GM23338 (cell line): ENCODE data around the gene POPDC2. TPM values are rescaled to one million over a fixed set of nuclear protein-coding genes. Genes with fewer than 3 reads are reported as not detected.

Experiments used
- ATAC-seq: fragments of 200-7000 bp; cut with Tn5 transposase; 3 replicates; pipeline ENCODE4 v1.9.1; 2020
- DNase-seq: peaks from one replicate; pipeline ENCODE4 v3.0.0-alpha.2; 2015; ENCODE audit warnings: low spot score
- H2AFZ ChIP-seq: fragments of 200-600 bp; sonication (generic); 2 replicates; pipeline ENCODE4 v1.8.0; 2016; ENCODE audit warnings: antibody characterized with exemption, mild to moderate bottlenecking, moderate library complexity
- H3F3A ChIP-seq: fragments of 200-600 bp; sonication (generic); replicated peaks from 2 replicates; pipeline ENCODE4 v1.8.0; 2017; ENCODE audit warnings: antibody characterized with exemption, mixed run types, low read depth
- H3K27ac ChIP-seq: fragments of 200-600 bp; sonication (generic); 2 replicates; pipeline ENCODE4 v1.6.1; 2016; ENCODE audit warnings: low read depth
- H3K27me3 ChIP-seq: fragments of 200-600 bp; sonication (generic); 2 replicates; pipeline ENCODE4 v1.8.0; 2016; ENCODE audit warnings: mild to moderate bottlenecking, mixed run types, moderate library complexity; ENCODE audit not compliant: insufficient read depth
- H3K36me3 ChIP-seq: fragments of 200-600 bp; sonication (generic); 2 replicates; pipeline ENCODE4 v1.8.0; 2016; ENCODE audit warnings: mild to moderate bottlenecking; ENCODE audit not compliant: insufficient read depth
- H3K4me1 ChIP-seq: fragments of 200-600 bp; sonication (generic); 2 replicates; pipeline ENCODE4 v1.8.0; 2016; ENCODE audit warnings: mild to moderate bottlenecking, moderate library complexity; ENCODE audit not compliant: insufficient read depth
- H3K4me2 ChIP-seq: fragments of 200-600 bp; sonication (generic); 2 replicates; pipeline ENCODE4 v1.7.1; 2017; ENCODE audit warnings: mixed run types
- H3K4me3 ChIP-seq: fragments of 200-600 bp; sonication (generic); 2 replicates; pipeline ENCODE4 v1.6.1; 2016; ENCODE audit warnings: mixed run types
- H3K79me2 ChIP-seq: fragments of 200-600 bp; sonication (generic); replicated peaks from 2 replicates; pipeline ENCODE4 v1.8.0; 2017; ENCODE audit warnings: mild to moderate bottlenecking; ENCODE audit not compliant: insufficient read depth
- H3K9me2 ChIP-seq: fragments of 200-600 bp; sonication (generic); 2 replicates; pipeline ENCODE4 v1.8.0; 2017; ENCODE audit not compliant: insufficient read depth
- H4K20me1 ChIP-seq: fragments of 200-600 bp; sonication (generic); replicated peaks from 2 replicates; pipeline ENCODE4 v1.8.0; 2017; ENCODE audit warnings: mild to moderate bottlenecking; ENCODE audit not compliant: insufficient read depth
- H3K27ac Mint-ChIP-seq: 2 replicates; pipeline ENCODE4 v1.8.0; 2020; ENCODE audit warnings: inconsistent platforms, mild to moderate bottlenecking, moderate library complexity, mixed read lengths
- H3K27me3 Mint-ChIP-seq: 3 replicates; pipeline ENCODE4 v1.8.0; 2022; ENCODE audit warnings: low read depth, mild to moderate bottlenecking, moderate library complexity, mixed read lengths, inconsistent platforms; ENCODE audit not compliant: insufficient read depth, poor library complexity
- H3K36me3 Mint-ChIP-seq: 3 replicates; pipeline ENCODE4 v1.8.0; 2021; ENCODE audit warnings: low read depth, mild to moderate bottlenecking, inconsistent platforms, moderate library complexity, mixed read lengths
- H3K4me1 Mint-ChIP-seq: 3 replicates; pipeline ENCODE4 v1.8.0; 2020; ENCODE audit warnings: mild to moderate bottlenecking, inconsistent platforms, mixed read lengths
- H3K4me3 Mint-ChIP-seq: 3 replicates; pipeline ENCODE4 v1.8.0; 2021; ENCODE audit warnings: moderate library complexity, mild to moderate bottlenecking, inconsistent platforms, mixed read lengths
- H3K9me3 Mint-ChIP-seq: 3 replicates; pipeline ENCODE4 v1.8.0; 2020; ENCODE audit warnings: moderate library complexity, mild to moderate bottlenecking, inconsistent platforms, mixed read lengths
- CREB1 ChIP-seq: fragments of 250-450 bp; sonication (Bioruptor Pico); IDR thresholded peaks from 2 replicates; pipeline ENCODE4 v1.5.0; 2020; ENCODE audit warnings: low read depth, mild to moderate bottlenecking, moderate library complexity
- EZH2 ChIP-seq: fragments of 200-600 bp; sonication (generic); IDR thresholded peaks from one replicate; pipeline ENCODE4 v1.8.0; 2017; ENCODE audit warnings: antibody characterized with exemption, mild to moderate bottlenecking, low read depth; ENCODE audit not compliant: unreplicated experiment
- EZH2phosphoT487 ChIP-seq: fragments of 200-600 bp; sonication (generic); IDR thresholded peaks from one replicate; pipeline ENCODE4 v1.8.1; 2018; ENCODE audit warnings: antibody characterized with exemption; ENCODE audit not compliant: unreplicated experiment
- JUNB ChIP-seq: IDR thresholded peaks from one replicate; pipeline ENCODE4 v1.6.1; 2016; ENCODE audit warnings: antibody characterized with exemption; ENCODE audit not compliant: unreplicated experiment
- NANOG ChIP-seq: IDR thresholded peaks from 2 replicates; pipeline ENCODE4 v1.6.1; 2016; ENCODE audit warnings: antibody characterized with exemption, borderline replicate concordance
- POLR2AphosphoS5 ChIP-seq: IDR thresholded peaks from 2 replicates; pipeline ENCODE4 v1.6.1; 2016; ENCODE audit warnings: antibody characterized with exemption, low read depth
- STAT1 ChIP-seq: IDR thresholded peaks from one replicate; pipeline ENCODE4 v1.6.1; 2016; ENCODE audit warnings: antibody characterized with exemption; ENCODE audit not compliant: unreplicated experiment
- ZNF114 ChIP-seq: fragments of 250-450 bp; sonication (Bioruptor Pico); IDR thresholded peaks from 2 replicates; pipeline ENCODE4 v1.5.0; 2020; ENCODE audit warnings: mild to moderate bottlenecking, moderate library complexity
- ZNF331 ChIP-seq: fragments of 250-450 bp; sonication (Bioruptor Pico); IDR thresholded peaks from 2 replicates; pipeline ENCODE4 v1.5.0; 2020; ENCODE audit warnings: low read depth, mild to moderate bottlenecking, moderate library complexity
- polyA plus RNA-seq: library from polyadenylated mRNA; unstranded; fragments of >200 nt; fragmentation: Nextera tagmentation; extraction: Ambion mirVana; gene quantifications from 2 replicates; pipeline ENCODE4 v1.2.1, GENCODE V29; 2016
- total RNA-seq: library from RNA; depleted of rRNA; stranded (reverse); fragments of >200 nt; shearing (Covaris generic); gene quantifications from 2 replicates; pipeline ENCODE4 v1.2.3, GENCODE V29; 2014
- TF ChIP-seq, protein P1 (sequence below): fragments of 250-450 bp; sonication (Bioruptor Pico); IDR thresholded peaks from 2 replicates; pipeline ENCODE4 v1.5.0; 2020; ENCODE audit warnings: mild to moderate bottlenecking, moderate library complexity
- TF ChIP-seq, protein P2 (sequence below): IDR thresholded peaks from 2 replicates; pipeline ENCODE4 v1.6.1; 2016; ENCODE audit warnings: antibody characterized with exemption
- TF ChIP-seq, protein P3 (sequence below), 2 experiments: fragments of 200-600 bp in 1 of 2; sonication (generic) in 1 of 2; conservative IDR thresholded peaks; 2 replicates each; pipeline versions ENCODE4 v1.5.1 to v1.6.1; 2016 to 2017; ENCODE audit warnings: antibody characterized with exemption in 2 of 2, low read depth in 2 of 2, mild to moderate bottlenecking in 2 of 2, moderate library complexity in 1 of 2
- TF ChIP-seq, protein P4 (sequence below): IDR thresholded peaks from one replicate; pipeline ENCODE4 v1.6.1; 2018; ENCODE audit warnings: antibody characterized with exemption; ENCODE audit not compliant: unreplicated experiment

POPDC2 gene
- total and polyA plus RNA-seq, 2 experiments from 2014 or later, result 0.36 TPM; not detected in 1

DNA sequence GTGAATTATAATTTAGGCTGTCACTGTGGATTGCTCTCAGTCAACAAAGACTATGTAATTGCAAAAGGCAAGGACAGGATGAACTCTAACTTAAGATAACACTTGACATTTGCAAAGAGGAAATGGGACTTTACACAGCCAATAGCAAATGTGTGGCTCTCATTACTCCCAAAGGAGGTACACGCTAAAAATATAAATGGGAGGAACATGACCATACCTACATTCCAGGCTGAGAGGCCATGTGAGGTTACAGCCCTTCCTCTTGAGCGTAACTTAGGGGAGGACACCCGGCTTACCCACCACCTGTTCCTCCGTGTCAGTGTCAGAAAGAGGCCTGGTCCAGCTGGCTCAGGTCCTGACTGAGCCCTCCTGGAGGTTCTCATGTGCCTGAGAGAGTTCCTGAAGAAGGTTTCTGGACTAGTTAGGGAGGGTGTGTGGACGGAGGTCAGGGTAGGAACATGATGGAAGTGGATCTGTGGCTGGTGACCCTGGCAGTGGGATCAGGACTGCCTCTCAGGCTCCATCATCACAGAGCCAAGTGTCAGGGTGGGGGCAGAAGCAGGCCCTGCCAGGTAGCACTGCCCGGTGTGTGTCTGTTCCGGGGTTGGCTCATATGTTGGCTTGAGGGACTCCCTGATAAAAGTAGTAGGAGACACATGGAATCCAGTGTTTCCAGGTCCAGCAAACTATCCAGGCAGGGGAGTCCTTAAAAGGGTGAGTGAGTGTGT is 7.9 kb downstream of the POPDC2 start:
- H3K27ac Mint-ChIP-seq, result no peak overlapping the region
- no peak overlapping the region for H3K4me3 Mint-ChIP-seq
- H3K36me3 Mint-ChIP-seq, result no peaks in the 10 kb centered on the region
- H3K4me1 ChIP-seq, result peaks cover 16% of the 10 kb centered on the region
- H4K20me1 ChIP-seq, result no peaks in the 10 kb centered on the region
- H3F3A ChIP-seq, result no peaks in the 10 kb centered on the region
- H3K27ac ChIP-seq, result no peak overlapping the region
- H3K36me3 ChIP-seq, result no peaks in the 10 kb centered on the region
- peaks cover 3% of the 10 kb centered on the region for H3K27me3 Mint-ChIP-seq
- TF ChIP-seq POLR2AphosphoS5 (no peak), CREB1 (CRISPR knock-in tag) (no peak), EZH2 (no peak), STAT1 (no peak), EZH2phosphoT487 (no peak), ZNF114 (CRISPR knock-in tag) (no peak), ZNF331 (CRISPR knock-in tag) (no peak), NANOG (no peak), JUNB (no peak)
- TF ChIP-seq, protein P1, sequence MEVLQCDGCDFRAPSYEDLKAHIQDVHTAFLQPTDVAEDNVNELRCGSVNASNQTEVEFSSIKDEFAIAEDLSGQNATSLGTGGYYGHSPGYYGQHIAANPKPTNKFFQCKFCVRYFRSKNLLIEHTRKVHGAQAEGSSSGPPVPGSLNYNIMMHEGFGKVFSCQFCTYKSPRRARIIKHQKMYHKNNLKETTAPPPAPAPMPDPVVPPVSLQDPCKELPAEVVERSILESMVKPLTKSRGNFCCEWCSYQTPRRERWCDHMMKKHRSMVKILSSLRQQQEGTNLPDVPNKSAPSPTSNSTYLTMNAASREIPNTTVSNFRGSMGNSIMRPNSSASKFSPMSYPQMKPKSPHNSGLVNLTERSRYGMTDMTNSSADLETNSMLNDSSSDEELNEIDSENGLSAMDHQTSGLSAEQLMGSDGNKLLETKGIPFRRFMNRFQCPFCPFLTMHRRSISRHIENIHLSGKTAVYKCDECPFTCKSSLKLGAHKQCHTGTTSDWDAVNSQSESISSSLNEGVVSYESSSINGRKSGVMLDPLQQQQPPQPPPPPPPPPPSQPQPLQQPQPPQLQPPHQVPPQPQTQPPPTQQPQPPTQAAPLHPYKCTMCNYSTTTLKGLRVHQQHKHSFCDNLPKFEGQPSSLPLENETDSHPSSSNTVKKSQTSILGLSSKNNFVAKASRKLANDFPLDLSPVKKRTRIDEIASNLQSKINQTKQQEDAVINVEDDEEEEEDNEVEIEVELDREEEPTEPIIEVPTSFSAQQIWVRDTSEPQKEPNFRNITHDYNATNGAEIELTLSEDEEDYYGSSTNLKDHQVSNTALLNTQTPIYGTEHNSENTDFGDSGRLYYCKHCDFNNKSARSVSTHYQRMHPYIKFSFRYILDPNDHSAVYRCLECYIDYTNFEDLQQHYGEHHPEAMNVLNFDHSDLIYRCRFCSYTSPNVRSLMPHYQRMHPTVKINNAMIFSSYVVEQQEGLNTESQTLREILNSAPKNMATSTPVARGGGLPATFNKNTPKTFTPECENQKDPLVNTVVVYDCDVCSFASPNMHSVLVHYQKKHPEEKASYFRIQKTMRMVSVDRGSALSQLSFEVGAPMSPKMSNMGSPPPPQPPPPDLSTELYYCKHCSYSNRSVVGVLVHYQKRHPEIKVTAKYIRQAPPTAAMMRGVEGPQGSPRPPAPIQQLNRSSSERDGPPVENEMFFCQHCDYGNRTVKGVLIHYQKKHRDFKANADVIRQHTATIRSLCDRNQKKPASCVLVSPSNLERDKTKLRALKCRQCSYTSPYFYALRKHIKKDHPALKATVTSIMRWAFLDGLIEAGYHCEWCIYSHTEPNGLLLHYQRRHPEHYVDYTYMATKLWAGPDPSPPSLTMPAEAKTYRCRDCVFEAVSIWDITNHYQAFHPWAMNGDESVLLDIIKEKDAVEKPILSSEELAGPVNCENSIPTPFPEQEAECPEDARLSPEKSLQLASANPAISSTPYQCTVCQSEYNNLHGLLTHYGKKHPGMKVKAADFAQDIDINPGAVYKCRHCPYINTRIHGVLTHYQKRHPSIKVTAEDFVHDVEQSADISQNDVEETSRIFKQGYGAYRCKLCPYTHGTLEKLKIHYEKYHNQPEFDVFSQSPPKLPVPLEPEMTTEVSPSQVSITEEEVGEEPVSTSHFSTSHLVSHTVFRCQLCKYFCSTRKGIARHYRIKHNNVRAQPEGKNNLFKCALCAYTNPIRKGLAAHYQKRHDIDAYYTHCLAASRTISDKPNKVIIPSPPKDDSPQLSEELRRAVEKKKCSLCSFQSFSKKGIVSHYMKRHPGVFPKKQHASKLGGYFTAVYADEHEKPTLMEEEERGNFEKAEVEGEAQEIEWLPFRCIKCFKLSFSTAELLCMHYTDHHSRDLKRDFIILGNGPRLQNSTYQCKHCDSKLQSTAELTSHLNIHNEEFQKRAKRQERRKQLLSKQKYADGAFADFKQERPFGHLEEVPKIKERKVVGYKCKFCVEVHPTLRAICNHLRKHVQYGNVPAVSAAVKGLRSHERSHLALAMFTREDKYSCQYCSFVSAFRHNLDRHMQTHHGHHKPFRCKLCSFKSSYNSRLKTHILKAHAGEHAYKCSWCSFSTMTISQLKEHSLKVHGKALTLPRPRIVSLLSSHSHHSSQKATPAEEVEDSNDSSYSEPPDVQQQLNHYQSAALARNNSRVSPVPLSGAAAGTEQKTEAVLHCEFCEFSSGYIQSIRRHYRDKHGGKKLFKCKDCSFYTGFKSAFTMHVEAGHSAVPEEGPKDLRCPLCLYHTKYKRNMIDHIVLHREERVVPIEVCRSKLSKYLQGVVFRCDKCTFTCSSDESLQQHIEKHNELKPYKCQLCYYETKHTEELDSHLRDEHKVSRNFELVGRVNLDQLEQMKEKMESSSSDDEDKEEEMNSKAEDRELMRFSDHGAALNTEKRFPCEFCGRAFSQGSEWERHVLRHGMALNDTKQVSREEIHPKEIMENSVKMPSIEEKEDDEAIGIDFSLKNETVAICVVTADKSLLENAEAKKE (CRISPR knock-in tag), result no peak
- TF ChIP-seq, protein P2, sequence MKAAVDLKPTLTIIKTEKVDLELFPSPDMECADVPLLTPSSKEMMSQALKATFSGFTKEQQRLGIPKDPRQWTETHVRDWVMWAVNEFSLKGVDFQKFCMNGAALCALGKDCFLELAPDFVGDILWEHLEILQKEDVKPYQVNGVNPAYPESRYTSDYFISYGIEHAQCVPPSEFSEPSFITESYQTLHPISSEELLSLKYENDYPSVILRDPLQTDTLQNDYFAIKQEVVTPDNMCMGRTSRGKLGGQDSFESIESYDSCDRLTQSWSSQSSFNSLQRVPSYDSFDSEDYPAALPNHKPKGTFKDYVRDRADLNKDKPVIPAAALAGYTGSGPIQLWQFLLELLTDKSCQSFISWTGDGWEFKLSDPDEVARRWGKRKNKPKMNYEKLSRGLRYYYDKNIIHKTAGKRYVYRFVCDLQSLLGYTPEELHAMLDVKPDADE, result no peak
- TF ChIP-seq, protein P3, sequence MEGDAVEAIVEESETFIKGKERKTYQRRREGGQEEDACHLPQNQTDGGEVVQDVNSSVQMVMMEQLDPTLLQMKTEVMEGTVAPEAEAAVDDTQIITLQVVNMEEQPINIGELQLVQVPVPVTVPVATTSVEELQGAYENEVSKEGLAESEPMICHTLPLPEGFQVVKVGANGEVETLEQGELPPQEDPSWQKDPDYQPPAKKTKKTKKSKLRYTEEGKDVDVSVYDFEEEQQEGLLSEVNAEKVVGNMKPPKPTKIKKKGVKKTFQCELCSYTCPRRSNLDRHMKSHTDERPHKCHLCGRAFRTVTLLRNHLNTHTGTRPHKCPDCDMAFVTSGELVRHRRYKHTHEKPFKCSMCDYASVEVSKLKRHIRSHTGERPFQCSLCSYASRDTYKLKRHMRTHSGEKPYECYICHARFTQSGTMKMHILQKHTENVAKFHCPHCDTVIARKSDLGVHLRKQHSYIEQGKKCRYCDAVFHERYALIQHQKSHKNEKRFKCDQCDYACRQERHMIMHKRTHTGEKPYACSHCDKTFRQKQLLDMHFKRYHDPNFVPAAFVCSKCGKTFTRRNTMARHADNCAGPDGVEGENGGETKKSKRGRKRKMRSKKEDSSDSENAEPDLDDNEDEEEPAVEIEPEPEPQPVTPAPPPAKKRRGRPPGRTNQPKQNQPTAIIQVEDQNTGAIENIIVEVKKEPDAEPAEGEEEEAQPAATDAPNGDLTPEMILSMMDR (conservative IDR thresholded peaks at IDR 0.05; ENCODE audit: low read depth in 2 of 2), result no peak
- TF ChIP-seq, protein P4, sequence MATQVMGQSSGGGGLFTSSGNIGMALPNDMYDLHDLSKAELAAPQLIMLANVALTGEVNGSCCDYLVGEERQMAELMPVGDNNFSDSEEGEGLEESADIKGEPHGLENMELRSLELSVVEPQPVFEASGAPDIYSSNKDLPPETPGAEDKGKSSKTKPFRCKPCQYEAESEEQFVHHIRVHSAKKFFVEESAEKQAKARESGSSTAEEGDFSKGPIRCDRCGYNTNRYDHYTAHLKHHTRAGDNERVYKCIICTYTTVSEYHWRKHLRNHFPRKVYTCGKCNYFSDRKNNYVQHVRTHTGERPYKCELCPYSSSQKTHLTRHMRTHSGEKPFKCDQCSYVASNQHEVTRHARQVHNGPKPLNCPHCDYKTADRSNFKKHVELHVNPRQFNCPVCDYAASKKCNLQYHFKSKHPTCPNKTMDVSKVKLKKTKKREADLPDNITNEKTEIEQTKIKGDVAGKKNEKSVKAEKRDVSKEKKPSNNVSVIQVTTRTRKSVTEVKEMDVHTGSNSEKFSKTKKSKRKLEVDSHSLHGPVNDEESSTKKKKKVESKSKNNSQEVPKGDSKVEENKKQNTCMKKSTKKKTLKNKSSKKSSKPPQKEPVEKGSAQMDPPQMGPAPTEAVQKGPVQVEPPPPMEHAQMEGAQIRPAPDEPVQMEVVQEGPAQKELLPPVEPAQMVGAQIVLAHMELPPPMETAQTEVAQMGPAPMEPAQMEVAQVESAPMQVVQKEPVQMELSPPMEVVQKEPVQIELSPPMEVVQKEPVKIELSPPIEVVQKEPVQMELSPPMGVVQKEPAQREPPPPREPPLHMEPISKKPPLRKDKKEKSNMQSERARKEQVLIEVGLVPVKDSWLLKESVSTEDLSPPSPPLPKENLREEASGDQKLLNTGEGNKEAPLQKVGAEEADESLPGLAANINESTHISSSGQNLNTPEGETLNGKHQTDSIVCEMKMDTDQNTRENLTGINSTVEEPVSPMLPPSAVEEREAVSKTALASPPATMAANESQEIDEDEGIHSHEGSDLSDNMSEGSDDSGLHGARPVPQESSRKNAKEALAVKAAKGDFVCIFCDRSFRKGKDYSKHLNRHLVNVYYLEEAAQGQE, result no peak
- ATAC-seq (no peak), DNase-seq (no peak)
- H3K79me2 ChIP-seq, result no peaks in the 10 kb centered on the region
- no peaks in the 10 kb centered on the region for H3K27me3 ChIP-seq
- peaks cover 13% of the 10 kb centered on the region; the same call in 2 of the 3 replicates for H3K4me1 Mint-ChIP-seq
- no peaks in the 10 kb centered on the region for H3K9me3 Mint-ChIP-seq
- H3K4me3 ChIP-seq, result no peak overlapping the region
- no peak overlapping the region for H2AFZ ChIP-seq
- H3K4me2 ChIP-seq, result no peak overlapping the region
- no peaks in the 10 kb centered on the region for H3K9me2 ChIP-seq
